HG02970 (cell line): ENCODE measurements around the gene GAS7.

Source experiments
- ATAC-seq: cut with Tn5 transposase; IDR thresholded peaks from one replicate; pipeline ENCODE4 v1.9.1; 2021; ENCODE audit warnings: mild to moderate bottlenecking, moderate library complexity, moderate number of reproducible peaks; ENCODE audit not compliant: unreplicated experiment, low FRiP score

Gene GAS7

GRCh38 chr17:10201680-10202079 is 3.3 kb upstream of the GAS7 start:
- ATAC-seq = no peak

GRCh38 chr17:10200645-10201044 is 2.2 kb upstream of the GAS7 start:
- ATAC-seq = no peak

- no peak for ATAC-seq
Observed at GRCh38 chr17:10200016-10200415, 1.6 kb upstream of the GAS7 start.

DNA sequence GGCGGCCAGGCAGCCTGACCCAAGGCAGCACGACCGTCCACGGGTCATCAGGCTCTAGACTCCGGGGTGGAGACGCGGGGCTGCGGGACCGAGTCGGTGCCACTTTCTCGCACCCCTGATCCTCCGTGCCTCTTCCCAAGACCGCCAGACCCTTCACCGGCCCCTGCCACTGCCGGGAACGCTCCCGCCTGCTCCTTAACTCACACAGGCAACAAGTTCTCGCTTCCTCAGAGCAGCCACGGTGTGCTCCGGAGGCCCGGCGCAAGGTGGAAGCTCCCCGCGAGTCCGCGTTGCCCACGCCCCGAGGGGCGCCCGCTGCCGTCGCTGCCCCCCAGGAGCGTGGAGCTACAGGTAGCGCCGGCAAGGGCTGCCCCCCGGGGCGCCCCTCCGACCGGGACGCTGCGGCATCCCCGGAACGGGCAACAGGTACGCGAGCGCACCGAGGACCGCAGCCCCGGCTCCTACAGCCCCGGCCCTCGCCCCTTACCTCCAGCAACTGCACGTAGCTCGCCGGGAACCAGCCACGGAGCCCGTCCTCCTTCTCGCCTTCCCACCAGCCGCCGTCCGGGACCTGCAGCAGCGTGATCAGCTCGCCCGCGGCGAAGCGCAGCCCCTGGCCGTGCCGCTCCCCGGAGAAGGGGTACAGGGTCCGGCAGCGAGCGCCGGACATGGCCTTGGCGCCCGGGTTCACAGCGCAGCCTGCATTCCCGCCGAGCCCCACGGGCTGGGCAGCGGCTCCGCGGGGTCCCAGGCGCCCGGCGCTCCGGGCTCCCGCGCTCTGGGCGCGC is 491 bp downstream of the GAS7 start:
- ATAC-seq = no peak

GRCh38 chr17:10197362-10197720 is 1.1 kb downstream of the GAS7 start:
- no peak for ATAC-seq

DNA sequence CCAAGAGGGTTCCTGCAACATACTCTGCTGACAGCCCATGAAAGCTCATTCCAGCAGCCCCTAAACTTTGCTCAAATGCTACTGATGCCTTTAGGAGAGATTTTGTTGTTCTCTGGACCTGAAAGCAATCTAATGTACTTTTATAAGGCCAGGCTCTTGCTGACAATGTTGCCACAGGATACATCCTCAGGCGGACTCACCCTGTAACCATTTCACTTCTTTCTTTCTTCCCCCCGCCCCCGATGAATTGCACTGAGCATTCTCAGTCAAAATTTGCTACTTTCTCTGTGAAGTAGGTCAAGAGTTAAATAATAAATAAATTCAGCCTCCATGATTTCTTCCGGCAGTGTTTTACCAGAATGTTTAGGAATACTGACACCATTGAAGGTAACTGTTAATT is 1.5 kb downstream of the GAS7 start:
- no peak for ATAC-seq

DNA sequence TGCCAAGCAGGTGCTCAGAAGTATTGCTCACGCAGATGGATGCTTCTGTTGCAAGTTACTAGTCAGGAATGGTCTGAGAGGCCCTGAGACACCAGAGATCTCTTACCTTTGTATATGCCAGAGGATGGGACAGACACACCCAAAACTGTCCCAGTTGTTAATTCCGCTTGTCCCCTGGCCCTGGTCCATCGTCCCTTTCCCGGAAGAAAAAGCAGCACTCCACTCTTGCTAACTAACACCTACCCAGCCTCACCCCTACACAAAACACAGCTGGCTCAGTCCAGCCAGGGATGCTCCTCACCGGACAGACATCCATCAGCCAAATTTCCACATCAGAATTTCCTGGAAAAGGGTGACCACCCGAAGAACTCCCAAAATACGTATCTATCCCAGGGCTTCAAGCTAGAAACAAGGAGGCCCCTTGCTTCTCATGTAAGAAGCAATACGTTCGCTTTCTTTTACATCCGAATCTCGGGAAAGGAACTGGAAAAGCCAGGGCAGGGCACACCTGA is 2.0 kb downstream of the GAS7 start:
- ATAC-seq = no peak

DNA sequence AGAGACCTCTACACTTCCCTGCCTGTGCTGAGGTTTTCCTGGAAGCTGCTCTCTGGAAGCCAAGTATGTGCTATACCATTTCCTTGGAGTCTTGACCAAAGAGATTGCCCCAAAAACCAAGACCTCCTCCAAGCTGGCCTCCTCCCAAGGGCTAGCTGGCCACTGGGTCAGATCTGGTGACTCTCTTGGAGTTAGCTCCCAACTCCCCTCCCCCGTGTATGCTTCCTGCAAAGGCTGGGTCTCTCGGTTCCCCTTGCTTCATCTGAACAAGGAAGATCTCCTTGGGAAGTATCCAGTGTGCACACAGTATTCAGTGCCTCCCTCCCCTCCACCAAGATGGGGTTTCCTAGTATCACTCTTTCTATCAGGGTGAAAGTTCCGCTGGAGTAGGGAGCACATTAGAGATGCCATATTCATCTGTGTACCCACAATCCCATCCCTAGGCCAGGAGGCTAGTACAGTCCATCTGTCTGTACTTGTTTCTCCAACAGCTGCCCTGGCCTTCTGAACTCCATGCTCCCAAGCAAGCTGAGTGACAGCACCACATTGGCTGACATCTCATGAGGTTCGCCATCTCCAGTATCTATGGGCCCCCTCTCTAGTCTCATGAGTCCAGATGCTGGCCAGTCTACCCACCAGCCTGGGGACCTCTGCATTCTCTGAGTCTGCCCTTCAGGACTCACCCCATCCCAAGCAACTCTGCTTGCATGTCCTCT is 3.2 kb downstream of the GAS7 start:
- ATAC-seq = no peak

- no peak for ATAC-seq
Observed at GRCh38 chr17:10193632-10194031, 4.8 kb downstream of the GAS7 start.

DNA sequence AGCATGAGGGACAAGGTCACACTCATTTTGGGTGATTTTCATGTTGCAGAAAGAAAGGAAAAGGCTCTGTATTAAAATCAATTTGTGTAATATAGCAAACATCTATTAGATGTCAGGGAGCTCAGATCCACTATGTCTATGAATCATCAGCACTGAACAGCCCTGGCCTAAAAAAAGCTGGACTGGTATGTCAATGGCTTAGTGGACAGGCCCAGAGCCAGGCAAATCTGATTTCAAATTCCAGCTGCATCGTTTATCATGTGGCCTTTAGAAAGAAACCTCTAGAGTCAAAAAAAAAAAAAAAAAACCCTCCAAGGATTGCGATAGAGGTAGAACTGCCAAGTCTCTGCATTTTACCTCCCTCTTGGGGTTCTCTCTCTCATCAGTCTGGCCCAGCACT is 5.4 kb downstream of the GAS7 start:
- no peak for ATAC-seq

DNA sequence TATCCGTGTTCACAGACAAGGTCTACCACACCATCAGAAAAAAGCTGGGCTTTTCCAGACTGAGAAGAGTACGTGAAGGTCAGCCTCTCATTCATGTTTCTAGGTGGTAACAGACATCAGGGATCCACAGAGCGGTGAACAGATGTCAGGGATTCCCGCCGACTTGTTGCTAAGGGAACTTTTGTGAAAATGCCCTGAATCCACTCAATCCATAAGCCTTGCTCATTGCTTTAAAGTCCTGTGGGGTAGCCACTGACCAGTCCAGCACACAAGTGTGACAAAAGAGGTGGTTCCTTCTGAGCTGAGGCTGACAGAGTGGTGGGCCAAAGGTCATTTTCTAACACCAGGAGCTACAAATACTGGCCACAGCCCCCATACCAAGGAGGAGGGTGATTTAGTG is 5.9 kb downstream of the GAS7 start:
- ATAC-seq = no peak

DNA sequence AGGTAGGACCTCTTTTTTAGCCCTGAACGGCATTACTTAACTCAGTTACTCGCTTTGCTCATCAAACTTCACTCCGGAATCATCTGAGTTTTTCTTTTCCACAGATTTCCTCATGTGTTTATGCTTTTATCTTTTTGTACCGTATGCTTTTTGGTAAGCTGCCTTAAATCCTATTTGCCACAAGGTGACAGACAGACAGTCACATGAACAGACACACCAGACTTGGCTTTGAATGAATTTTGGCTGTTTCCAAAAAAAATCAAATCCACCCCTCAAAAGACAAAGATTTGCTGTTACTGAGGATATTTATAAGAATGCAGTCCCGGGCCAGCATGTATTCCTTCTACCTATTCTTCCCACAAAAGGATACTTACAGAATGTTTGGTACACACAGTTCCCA is 10.9 kb downstream of the GAS7 start:
- ATAC-seq = no peak

DNA sequence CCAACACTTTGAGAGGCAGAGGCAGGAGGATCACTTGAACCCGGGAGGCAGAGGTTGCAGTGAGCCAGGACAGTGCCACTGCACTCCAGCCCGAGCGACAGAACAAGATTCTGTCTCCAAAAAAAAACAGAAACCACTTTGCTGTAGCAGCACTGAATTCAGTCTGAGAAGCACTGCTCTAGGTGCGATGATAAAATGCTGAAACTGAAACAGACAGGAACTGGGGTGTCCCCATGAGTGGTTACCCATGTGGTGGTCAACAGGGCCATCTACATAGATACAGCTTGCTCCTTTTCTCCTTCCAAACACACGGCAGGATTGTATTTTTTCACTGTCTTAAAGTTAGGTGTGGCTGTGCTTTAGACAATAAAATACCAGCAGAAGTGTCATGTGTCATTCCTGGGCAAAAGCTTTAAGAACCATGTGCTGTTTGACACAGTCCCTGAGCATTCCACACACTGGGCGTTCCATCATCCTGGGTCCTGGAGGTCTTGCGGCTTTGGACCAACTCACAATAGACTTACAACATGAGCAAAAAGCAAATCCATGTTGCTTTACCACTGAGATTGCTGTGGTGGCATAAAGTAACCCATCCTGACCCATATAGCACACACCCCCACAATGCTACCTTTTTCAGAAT is 11.5 kb downstream of the GAS7 start:
- no peak for ATAC-seq

DNA sequence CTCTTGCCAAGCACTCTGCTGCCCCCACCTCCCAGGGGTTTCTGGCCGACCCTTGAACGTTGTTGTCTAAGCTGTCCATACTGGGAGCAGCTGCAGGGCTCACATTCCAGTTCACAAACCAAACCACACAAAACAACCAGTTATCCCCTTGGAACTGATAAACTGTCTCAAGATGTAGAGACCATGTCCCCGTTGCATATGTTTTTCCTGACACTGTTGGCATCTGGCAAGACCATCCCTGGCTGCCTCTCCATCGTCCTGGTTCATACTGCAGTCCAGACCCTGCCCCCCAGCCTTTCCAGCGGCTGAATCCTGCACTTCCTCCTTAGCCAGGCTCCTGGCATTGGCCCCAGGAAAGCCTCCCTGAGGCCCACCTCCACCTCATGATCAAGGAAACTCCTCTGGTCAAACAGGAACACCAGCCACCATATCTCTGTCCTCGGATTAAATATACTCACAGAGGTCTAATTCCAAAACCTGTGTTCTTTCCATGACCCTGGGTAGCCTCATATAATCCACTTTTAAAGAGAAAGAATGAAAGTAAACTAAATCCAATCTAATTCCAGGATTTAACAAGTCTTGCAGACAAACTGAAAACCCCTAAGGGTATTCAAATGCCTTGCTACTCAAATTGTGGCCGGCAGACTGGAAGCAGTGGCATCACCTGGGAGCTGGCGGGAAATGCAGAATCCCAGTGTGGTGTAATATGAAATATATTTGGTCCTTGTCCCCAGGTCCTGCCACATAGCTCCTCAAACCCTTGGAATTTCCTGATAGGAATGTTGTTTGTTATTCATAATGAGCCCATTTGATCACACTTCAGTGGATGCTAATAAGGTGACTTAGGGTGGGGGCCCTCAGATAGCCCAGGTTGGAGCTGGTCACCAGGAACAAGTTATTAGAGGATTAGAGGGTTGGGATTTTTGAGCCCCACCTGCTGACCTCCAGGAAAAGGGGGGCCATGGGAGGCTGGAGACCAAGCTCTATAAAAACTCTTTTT is 14.2 kb downstream of the GAS7 start:
- ATAC-seq = no peak

GRCh38 chr17:10182785-10183184 is 15.6 kb downstream of the GAS7 start:
- no peak for ATAC-seq

- ATAC-seq = no peak
Observed at GRCh38 chr17:10178506-10178991, 19.9 kb downstream of the GAS7 start.

GRCh38 chr17:10177913-10178505 is 20.4 kb downstream of the GAS7 start:
- ATAC-seq = no peak

GRCh38 chr17:10177131-10177912 is 21.1 kb downstream of the GAS7 start:
- no peak for ATAC-seq

DNA sequence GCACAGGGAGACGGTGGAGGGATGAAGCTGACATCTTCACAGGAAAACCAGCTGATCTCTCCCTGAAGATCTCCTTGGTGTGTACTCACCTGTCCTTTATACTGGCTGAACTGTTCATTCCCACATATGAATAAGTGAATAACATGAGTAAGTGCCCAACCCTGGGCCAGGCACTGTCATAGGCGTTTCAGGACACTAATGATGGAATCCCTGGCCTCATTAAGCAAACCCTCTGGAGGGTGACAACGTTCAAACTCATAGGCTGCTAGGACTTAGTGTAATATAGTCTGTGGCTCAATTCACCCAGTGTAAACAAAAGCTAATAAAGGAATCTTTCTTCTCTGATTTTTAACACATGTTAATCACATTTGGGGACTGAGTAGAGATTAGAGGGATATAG is 24.5 kb downstream of the GAS7 start:
- ATAC-seq = no peak
